ENCODE measurements around the gene CCDC24. TPM values are rescaled to one million over a fixed set of nuclear protein-coding genes. Genes with fewer than 3 reads are reported as not detected.

CCDC24 gene
- total and polyA plus RNA-seq, 2 of the 13 experiments (the other 11 are each of a cell fraction or from before 2014, with no cell fraction given) = 1.4 to 2.9 TPM

DNA sequence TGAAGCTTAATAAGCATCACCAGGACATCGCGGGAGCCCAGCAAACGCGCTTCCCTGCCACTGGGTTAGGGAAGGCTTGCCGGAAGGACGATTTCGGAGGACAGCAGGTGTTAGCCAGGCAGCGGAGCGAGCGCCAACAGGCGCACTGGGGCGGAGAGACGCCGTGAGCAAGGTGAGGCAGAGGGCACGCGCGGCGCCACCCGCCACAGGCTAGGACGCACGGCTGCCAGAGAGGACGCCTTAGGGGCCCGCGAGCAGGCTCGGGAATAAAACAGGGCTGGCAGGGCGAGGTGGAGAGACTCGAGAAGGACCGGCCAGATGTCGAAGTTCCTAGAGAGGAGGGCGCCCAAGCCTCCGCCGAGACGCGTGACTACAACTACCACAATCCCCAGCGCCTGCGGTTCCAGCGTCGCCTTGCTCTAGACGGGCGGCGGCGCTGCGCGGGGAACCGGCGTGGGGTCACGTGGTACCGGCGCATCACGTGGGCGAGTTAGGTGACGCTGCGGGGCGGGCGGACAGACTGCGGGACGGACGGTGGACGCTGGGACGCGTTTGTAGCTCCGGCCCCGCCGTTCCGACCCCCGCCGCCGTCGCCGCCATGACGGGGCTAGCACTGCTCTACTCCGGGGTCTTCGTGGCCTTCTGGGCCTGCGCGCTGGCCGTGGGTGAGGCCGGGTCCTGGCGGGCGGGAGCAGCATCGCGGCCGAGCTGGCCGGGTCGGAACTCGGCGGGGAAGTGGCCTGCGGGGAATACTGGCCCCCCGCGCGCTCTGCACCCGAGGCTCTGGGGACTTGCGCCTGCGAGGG is 16.8 kb upstream of the CCDC24 start, which contains the start of gene ATP6V0B (continued):
- TF ChIP-seq ZHX2 (IDR thresholded peaks at IDR 0.05; ENCODE audit: low read depth) (peak; percentile 67; the same call in 1 of the 2 replicates), ZHX2 (CRISPR knock-in tag; IDR thresholded peaks at IDR 0.05; ENCODE audit: borderline replicate concordance) (no peak), TP53 (CRISPR knock-in tag; conservative IDR thresholded peaks at IDR 0.05) (no peak), ZBTB38 (CRISPR knock-in tag; IDR thresholded peaks at IDR 0.05) (peak; percentile 66; the same call in 1 of the 2 replicates), FLYWCH1 (CRISPR knock-in tag; IDR thresholded peaks at IDR 0.05) (no peak), ZNF33A (CRISPR knock-in tag; IDR thresholded peaks at IDR 0.05; ENCODE audit: borderline replicate concordance) (0 out of 2 replicates have a peak, but pooled peaks have one; percentile 62), ZNF776 (CRISPR knock-in tag; IDR thresholded peaks at IDR 0.05) (peak; percentile 92), HOXA5 (CRISPR knock-in tag; IDR thresholded peaks at IDR 0.05) (peak; percentile 68; the same call in 1 of the 2 replicates), ARNTL (CRISPR knock-in tag; IDR thresholded peaks at IDR 0.05) (peak; percentile 94), ZBTB37 (CRISPR knock-in tag; IDR thresholded peaks at IDR 0.05) (no peak), XRCC5 (optimal IDR thresholded peaks at IDR 0.05; ENCODE audit: low read length) (peak; percentile 13), PHB2 (IDR thresholded peaks at IDR 0.05; ENCODE audit: partially characterized antibody) (no peak), CHD4 (IDR thresholded peaks at IDR 0.05; ENCODE audit: borderline replicate concordance, low read length) (no peak), ZNF772 (CRISPR knock-in tag; IDR thresholded peaks at IDR 0.05) (peak; percentile 71; the same call in 1 of the 2 replicates), HDAC6 (IDR thresholded peaks at IDR 0.05; ENCODE audit: low read depth, low read length) (no peak), PAWR (CRISPR knock-in tag; IDR thresholded peaks at IDR 0.05; ENCODE audit: borderline replicate concordance) (no peak), RORA (CRISPR knock-in tag; IDR thresholded peaks at IDR 0.05) (no peak), ELF3 (CRISPR knock-in tag; IDR thresholded peaks at IDR 0.05) (peak; percentile 39; the same call in 1 of the 2 replicates), MAX (IDR thresholded peaks at IDR 0.05) (peak; percentile 92), NFATC3 (CRISPR knock-in tag; IDR thresholded peaks at IDR 0.05) (no peak)
- TF ChIP-seq, protein P1, sequence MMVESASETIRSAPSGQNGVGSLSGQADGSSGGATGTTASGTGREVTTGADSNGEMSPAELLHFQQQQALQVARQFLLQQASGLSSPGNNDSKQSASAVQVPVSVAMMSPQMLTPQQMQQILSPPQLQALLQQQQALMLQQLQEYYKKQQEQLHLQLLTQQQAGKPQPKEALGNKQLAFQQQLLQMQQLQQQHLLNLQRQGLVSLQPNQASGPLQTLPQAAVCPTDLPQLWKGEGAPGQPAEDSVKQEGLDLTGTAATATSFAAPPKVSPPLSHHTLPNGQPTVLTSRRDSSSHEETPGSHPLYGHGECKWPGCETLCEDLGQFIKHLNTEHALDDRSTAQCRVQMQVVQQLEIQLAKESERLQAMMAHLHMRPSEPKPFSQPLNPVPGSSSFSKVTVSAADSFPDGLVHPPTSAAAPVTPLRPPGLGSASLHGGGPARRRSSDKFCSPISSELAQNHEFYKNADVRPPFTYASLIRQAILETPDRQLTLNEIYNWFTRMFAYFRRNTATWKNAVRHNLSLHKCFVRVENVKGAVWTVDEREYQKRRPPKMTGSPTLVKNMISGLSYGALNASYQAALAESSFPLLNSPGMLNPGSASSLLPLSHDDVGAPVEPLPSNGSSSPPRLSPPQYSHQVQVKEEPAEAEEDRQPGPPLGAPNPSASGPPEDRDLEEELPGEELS (CRISPR knock-in tag; IDR thresholded peaks at IDR 0.05) = 0 out of 2 replicates have a peak, but pooled peaks have one; percentile 23

Data from HepG2 (cell line).